ENCODE data around the gene RNASE8.

RNASE8 gene

GRCh38 chr14:21092273-21093011 is 34.8 kb downstream of the RNASE8 start:
- peak; percentile 82 for DNase-seq (ENCODE audit: low spot score)

- DNase-seq (ENCODE audit: low spot score), result no peak
These were observed 35.4 kb downstream of the RNASE8 start for GRCh38 chr14:21093018-21093417.

- DNase-seq (ENCODE audit: low spot score), result peak; percentile 61
These were observed 36.4 kb downstream of the RNASE8 start for GRCh38 chr14:21093769-21094681.

- no peak for DNase-seq (ENCODE audit: low spot score)
These were observed 38.0 kb downstream of the RNASE8 start for GRCh38 chr14:21095430-21096205.

GRCh38 chr14:21096438-21096837 is 38.8 kb downstream of the RNASE8 start:
- DNase-seq (ENCODE audit: low spot score), result no peak

- no peak for DNase-seq (ENCODE audit: low spot score)
These were observed 39.5 kb downstream of the RNASE8 start for GRCh38 chr14:21096978-21097635.

GRCh38 chr14:21097636-21098075 is 40.0 kb downstream of the RNASE8 start:
- no peak for DNase-seq (ENCODE audit: low spot score)

- DNase-seq (ENCODE audit: low spot score), result peak; percentile 71
These were observed 40.7 kb downstream of the RNASE8 start, which contains the start of gene ZNF219 for GRCh38 chr14:21098076-21098891. Gene ZNF219, minus strand, starts transcription at chr14:21098655. Its CDS starts 5,064 bp downstream, at chr14:21093591.

GRCh38 chr14:21098892-21099595 is 41.4 kb downstream of the RNASE8 start:
- DNase-seq (ENCODE audit: low spot score), result no peak

GRCh38 chr14:21099596-21099985 is 42.0 kb downstream of the RNASE8 start:
- no peak for DNase-seq (ENCODE audit: low spot score)

- no peak for DNase-seq (ENCODE audit: low spot score)
These were observed 43.3 kb downstream of the RNASE8 start, which contains the start of gene TMEM253 for GRCh38 chr14:21100931-21101330. Gene TMEM253, plus strand, starts transcription at chr14:21101066. Its CDS starts 278 bp downstream, at chr14:21101344.

- no peak for DNase-seq (ENCODE audit: low spot score)
These were observed 44.3 kb downstream of the RNASE8 start for GRCh38 chr14:21101802-21102413.

GRCh38 chr14:21102521-21103410 is 45.1 kb downstream of the RNASE8 start:
- DNase-seq (ENCODE audit: low spot score), result no peak

GRCh38 chr14:21103411-21103709 is 45.7 kb downstream of the RNASE8 start:
- no peak for DNase-seq (ENCODE audit: low spot score)

- peak; percentile 98 for DNase-seq (ENCODE audit: low spot score)
These were observed 46.3 kb downstream of the RNASE8 start for GRCh38 chr14:21103710-21104447.

GRCh38 chr14:21104448-21105060 is 46.9 kb downstream of the RNASE8 start:
- peak; percentile 91 for DNase-seq (ENCODE audit: low spot score)

- no peak for DNase-seq (ENCODE audit: low spot score)
These were observed 47.5 kb downstream of the RNASE8 start for GRCh38 chr14:21105095-21105494.

GRCh38 chr14:21106176-21106497 is 48.5 kb downstream of the RNASE8 start:
- no peak for DNase-seq (ENCODE audit: low spot score)

All from Ammon's horn (tissue), 1 donor.